Adipocyte (in vitro differentiated cells): ENCODE results near the gene NT5DC3.

Experiments
- DNase-seq: peaks from one replicate; pipeline ENCODE4 v3.0.0-alpha.2; 2015; ENCODE audit warnings: low read depth
- H3K27me3 ChIP-seq: replicated peaks from 2 replicates; pipeline ENCODE4 v1.7.0; 2013; ENCODE audit warnings: mild to moderate bottlenecking, low read length, moderate library complexity; ENCODE audit not compliant: control insufficient read depth, insufficient read depth
- H3K36me3 ChIP-seq: 2 replicates; pipeline ENCODE4 v1.7.0; 2013; ENCODE audit warnings: low read length, mild to moderate bottlenecking, moderate library complexity; ENCODE audit not compliant: control insufficient read depth, insufficient read depth, severe bottlenecking
- H3K4me1 ChIP-seq: 2 replicates; pipeline ENCODE4 v1.7.0; 2013; ENCODE audit warnings: mild to moderate bottlenecking, low read length, moderate library complexity; ENCODE audit not compliant: control insufficient read depth, insufficient read depth
- H3K4me3 ChIP-seq: 2 replicates; pipeline ENCODE4 v1.7.0; 2013; ENCODE audit warnings: mild to moderate bottlenecking, low read length, moderate library complexity
- H3K9ac ChIP-seq: 2 replicates; pipeline ENCODE4 v1.7.0; 2013; ENCODE audit warnings: mild to moderate bottlenecking, low read length, moderate library complexity
- H3K9me3 ChIP-seq: 2 replicates; pipeline ENCODE4 v1.7.0; 2013; ENCODE audit warnings: mild to moderate bottlenecking, low read length, moderate library complexity; ENCODE audit not compliant: control insufficient read depth

NT5DC3 gene

GRCh38 chr12:103793512-103794045 lies 47.5 kb downstream of the NT5DC3 start:
- Histone ChIP-seq H3K4me1 (no peaks in the 10 kb centered on the region), H3K27me3 (no peaks in the 10 kb centered on the region), H3K36me3 (peaks cover 64% of the 10 kb centered on the region)

GRCh38 chr12:103793046-103793445 lies 48.0 kb downstream of the NT5DC3 start:
- no peaks in the 10 kb centered on the region for H3K27me3 ChIP-seq
- no peak for DNase-seq
- no peak overlapping the region for H3K4me3 ChIP-seq
- H3K9me3 ChIP-seq = no peaks in the 10 kb centered on the region
- no peak overlapping the region for H3K9ac ChIP-seq
- peaks cover 59% of the 10 kb centered on the region for H3K36me3 ChIP-seq
- no peaks in the 10 kb centered on the region for H3K4me1 ChIP-seq

More at GRCh38 chr12:103793512-103794045, 47.5 kb downstream of the NT5DC3 start:
- Histone ChIP-seq H3K9ac (no peak overlapping the region), H3K4me3 (no peak overlapping the region), H3K9me3 (no peaks in the 10 kb centered on the region)
- no peak for DNase-seq

GRCh38 chr12:103791350-103791920 lies 49.6 kb downstream of the NT5DC3 start:
- H3K9ac ChIP-seq = no peak overlapping the region
- H3K36me3 ChIP-seq = peaks cover 62% of the 10 kb centered on the region
- H3K4me3 ChIP-seq = no peak overlapping the region
- DNase-seq = no peak
- no peaks in the 10 kb centered on the region for H3K9me3 ChIP-seq
- no peaks in the 10 kb centered on the region for H3K4me1 ChIP-seq
- H3K27me3 ChIP-seq = no peaks in the 10 kb centered on the region

GRCh38 chr12:103786201-103786600 lies 54.8 kb downstream of the NT5DC3 start:
- H3K9ac ChIP-seq = no peak overlapping the region

GRCh38 chr12:103785243-103786031 lies 55.6 kb downstream of the NT5DC3 start:
- peaks cover 39% of the 10 kb centered on the region for H3K36me3 ChIP-seq
- H3K27me3 ChIP-seq = no peaks in the 10 kb centered on the region
- no peaks in the 10 kb centered on the region for H3K9me3 ChIP-seq
- no peak overlapping the region for H3K4me3 ChIP-seq
- no peak for DNase-seq
- H3K9ac ChIP-seq = no peak overlapping the region
- peaks cover 2% of the 10 kb centered on the region for H3K4me1 ChIP-seq

More at GRCh38 chr12:103786201-103786600, 54.8 kb downstream of the NT5DC3 start:
- Histone ChIP-seq H3K9me3 (no peaks in the 10 kb centered on the region), H3K27me3 (no peaks in the 10 kb centered on the region), H3K4me3 (no peak overlapping the region), H3K36me3 (peaks cover 40% of the 10 kb centered on the region), H3K4me1 (no peaks in the 10 kb centered on the region)
- DNase-seq = no peak

GRCh38 chr12:103783744-103784664 lies 57.0 kb downstream of the NT5DC3 start:
- Histone ChIP-seq H3K9ac (no peak overlapping the region), H3K27me3 (no peaks in the 10 kb centered on the region), H3K9me3 (no peaks in the 10 kb centered on the region), H3K4me1 (peaks cover 15% of the 10 kb centered on the region), H3K4me3 (no peak overlapping the region), H3K36me3 (peaks cover 45% of the 10 kb centered on the region)
- DNase-seq = no peak

- Histone ChIP-seq H3K4me3 (no peak overlapping the region), H3K4me1 (peaks cover 15% of the 10 kb centered on the region), H3K36me3 (peaks cover 55% of the 10 kb centered on the region), H3K9me3 (no peaks in the 10 kb centered on the region), H3K27me3 (no peaks in the 10 kb centered on the region), H3K9ac (no peak overlapping the region)
- DNase-seq = no peak
These were observed 58.6 kb downstream of the NT5DC3 start for GRCh38 chr12:103782399-103782798.

- Histone ChIP-seq H3K4me3 (no peak overlapping the region), H3K27me3 (no peaks in the 10 kb centered on the region), H3K36me3 (peaks cover 62% of the 10 kb centered on the region), H3K4me1 (peaks cover 15% of the 10 kb centered on the region), H3K9me3 (no peaks in the 10 kb centered on the region), H3K9ac (no peak overlapping the region)
- no peak for DNase-seq
These were observed 60.0 kb downstream of the NT5DC3 start for GRCh38 chr12:103780992-103781391.

GRCh38 chr12:103780093-103780440 lies 61.0 kb downstream of the NT5DC3 start:
- no peak overlapping the region for H3K9ac ChIP-seq
- peak; percentile 18 for DNase-seq
- no peaks in the 10 kb centered on the region for H3K27me3 ChIP-seq
- H3K36me3 ChIP-seq = peaks cover 68% of the 10 kb centered on the region
- no peak overlapping the region for H3K4me3 ChIP-seq
- H3K9me3 ChIP-seq = no peaks in the 10 kb centered on the region
- H3K4me1 ChIP-seq = peaks cover 15% of the 10 kb centered on the region

- Histone ChIP-seq H3K9me3 (no peaks in the 10 kb centered on the region), H3K4me3 (no peak overlapping the region), H3K9ac (no peak overlapping the region), H3K36me3 (peaks cover 65% of the 10 kb centered on the region), H3K27me3 (no peaks in the 10 kb centered on the region), H3K4me1 (peaks cover 15% of the 10 kb centered on the region)
- DNase-seq = peak; percentile 28
These were observed 61.5 kb downstream of the NT5DC3 start for GRCh38 chr12:103779410-103780092.
